ENCODE data around the gene SLC35C1.

SLC35C1 gene

DNA sequence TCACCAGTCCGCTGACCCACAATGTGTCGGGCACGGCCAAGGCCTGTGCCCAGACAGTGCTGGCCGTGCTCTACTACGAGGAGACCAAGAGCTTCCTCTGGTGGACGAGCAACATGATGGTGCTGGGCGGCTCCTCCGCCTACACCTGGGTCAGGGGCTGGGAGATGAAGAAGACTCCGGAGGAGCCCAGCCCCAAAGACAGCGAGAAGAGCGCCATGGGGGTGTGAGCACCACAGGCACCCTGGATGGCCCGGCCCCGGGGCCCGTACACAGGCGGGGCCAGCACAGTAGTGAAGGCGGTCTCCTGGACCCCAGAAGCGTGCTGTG is 6.1 kb downstream of the SLC35C1 start:
- H3K4me3 ChIP-seq, result no peak overlapping the region
- no peak for DNase-seq (ENCODE audit: low spot score)
- TF ChIP-seq, protein P1, sequence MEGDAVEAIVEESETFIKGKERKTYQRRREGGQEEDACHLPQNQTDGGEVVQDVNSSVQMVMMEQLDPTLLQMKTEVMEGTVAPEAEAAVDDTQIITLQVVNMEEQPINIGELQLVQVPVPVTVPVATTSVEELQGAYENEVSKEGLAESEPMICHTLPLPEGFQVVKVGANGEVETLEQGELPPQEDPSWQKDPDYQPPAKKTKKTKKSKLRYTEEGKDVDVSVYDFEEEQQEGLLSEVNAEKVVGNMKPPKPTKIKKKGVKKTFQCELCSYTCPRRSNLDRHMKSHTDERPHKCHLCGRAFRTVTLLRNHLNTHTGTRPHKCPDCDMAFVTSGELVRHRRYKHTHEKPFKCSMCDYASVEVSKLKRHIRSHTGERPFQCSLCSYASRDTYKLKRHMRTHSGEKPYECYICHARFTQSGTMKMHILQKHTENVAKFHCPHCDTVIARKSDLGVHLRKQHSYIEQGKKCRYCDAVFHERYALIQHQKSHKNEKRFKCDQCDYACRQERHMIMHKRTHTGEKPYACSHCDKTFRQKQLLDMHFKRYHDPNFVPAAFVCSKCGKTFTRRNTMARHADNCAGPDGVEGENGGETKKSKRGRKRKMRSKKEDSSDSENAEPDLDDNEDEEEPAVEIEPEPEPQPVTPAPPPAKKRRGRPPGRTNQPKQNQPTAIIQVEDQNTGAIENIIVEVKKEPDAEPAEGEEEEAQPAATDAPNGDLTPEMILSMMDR (IDR thresholded peaks at IDR 0.05), result no peak
- no peak overlapping the region for H3K27ac ChIP-seq

DNA sequence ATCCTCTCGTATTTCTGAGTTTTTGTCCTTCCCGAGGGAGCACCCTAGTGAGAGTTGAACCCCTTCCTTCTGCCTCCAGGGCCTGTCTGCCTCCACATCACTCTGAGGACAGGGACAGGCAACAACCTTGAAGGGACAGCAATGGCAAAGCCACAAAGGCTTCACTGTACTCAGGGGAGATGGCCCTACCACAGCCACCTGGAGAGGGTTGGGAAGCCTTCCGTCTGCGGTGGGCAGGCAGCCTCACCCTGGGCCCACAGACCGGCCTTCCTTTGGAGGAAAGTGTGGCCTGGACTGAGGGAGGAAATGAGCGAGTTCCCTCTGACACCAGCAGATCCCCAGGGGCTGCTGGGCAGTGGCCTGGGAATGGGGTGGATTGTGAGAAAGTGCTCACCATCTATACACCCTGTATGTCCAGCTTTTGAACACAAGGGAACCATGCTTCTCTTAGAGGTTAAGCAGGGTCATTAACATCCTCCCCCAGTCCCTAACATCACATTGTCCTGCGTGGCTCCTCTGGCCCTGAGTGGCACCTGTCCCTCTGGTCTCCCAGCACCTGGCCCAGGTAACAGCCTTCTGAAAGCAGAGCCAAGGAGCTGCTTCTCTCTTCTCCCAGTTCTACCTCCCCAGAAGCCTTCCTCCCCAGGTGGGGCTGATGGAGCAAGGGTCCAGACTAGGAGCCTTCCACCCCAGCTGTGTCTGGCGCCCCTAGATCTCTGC is 6.8 kb downstream of the SLC35C1 start:
- Histone ChIP-seq H3K4me3 (no peak overlapping the region), H3K27ac (no peak overlapping the region)
- DNase-seq (ENCODE audit: low spot score), result no peak
- TF ChIP-seq, protein P1 (IDR thresholded peaks at IDR 0.05), result no peak

DNA sequence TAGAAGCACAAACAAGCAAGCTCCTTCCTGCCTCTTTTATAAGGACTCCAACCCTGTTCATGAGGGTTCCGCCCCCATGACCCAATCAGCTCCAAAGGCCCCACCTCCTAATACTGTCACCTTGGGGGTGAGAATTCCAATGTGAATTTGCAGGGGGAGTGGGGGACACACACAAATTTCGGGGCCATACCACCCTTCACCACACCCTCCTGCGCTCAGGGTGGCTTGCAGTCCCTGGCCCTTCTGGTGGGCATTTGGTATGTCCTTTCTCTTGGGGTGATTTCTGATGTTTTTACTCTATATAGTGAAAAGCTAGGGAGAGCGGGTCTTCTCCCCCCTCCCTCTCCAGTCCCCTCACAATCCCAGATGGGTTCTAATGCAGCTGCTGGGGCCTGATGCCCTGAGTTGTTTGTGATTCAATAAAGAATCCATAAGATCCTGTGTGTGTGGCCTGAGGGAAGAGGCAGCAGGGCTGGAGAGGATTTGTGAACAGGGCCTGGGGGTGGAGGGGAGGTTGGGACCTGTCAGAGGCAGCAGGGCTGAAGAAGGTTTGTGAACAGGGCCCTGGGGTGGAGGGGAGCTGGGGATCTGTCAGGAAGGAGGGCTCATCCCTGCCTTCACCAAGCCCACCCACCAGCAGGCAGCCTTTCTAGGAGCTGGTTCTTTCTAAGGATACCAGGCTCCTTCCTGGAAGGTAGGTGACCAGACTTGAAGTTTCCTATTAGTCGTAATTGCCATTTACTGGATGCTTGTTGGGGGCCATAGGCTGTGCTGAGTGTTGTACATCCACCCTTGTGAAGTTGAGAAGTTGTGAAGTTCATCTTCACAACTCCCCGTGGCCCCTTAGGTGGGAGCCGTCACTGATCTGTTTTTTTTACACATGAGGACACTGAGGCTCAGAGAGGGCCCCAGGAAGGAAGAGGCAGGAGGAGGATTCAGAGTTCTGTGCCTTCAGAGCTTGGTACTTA is 7.9 kb downstream of the SLC35C1 start:
- no peak for DNase-seq (ENCODE audit: low spot score)
- TF ChIP-seq, protein P1 (IDR thresholded peaks at IDR 0.05), result no peak
- H3K27ac ChIP-seq, result no peak overlapping the region
- no peak overlapping the region for H3K4me3 ChIP-seq

DNA sequence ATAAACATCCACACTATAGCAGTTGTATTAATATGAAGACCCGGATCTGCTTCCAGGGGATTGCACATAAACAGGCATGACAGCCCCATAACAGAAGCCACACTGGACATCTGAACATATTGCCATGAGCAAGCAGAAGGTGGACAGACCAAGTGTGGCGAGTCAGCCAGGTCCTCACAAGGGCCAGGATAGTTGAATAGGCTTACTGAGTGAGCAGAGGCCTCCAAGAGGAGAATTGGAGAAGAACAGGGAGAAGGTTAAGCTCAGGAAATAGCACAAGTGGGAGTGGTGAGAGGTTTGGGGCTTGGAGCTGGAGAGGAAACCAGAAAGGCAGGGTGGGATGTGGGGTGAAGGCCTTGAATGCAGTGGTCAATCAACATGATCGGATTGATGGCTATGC is 10.8 kb downstream of the SLC35C1 start:
- no peak overlapping the region for H3K4me3 ChIP-seq
- TF ChIP-seq, protein P1 (IDR thresholded peaks at IDR 0.05), result no peak
- no peak overlapping the region for H3K27ac ChIP-seq
- DNase-seq (ENCODE audit: low spot score), result no peak

DNA sequence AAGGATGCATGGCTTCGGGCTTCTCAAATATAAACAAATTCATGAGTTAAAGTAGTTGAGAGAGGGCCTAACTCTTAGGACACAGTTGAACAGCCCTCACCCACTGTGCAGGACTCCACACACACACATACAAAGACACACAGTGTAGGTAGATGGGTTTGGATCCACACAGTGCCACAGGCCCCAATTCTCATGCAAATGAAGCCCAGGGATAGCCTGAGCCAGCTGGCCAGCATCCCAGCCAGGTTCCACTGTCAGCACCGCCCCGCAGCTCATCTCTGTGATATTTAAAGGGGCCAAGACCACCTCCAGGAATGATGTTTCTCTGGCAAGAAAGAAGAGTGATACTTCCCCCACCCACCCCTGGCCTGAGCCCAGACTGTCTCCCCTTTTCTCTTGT is 11.7 kb downstream of the SLC35C1 start:
- DNase-seq (ENCODE audit: low spot score), result no peak
- Histone ChIP-seq H3K27ac (no peak overlapping the region), H3K4me3 (no peak overlapping the region)
- TF ChIP-seq, protein P1 (IDR thresholded peaks at IDR 0.05), result no peak

DNA sequence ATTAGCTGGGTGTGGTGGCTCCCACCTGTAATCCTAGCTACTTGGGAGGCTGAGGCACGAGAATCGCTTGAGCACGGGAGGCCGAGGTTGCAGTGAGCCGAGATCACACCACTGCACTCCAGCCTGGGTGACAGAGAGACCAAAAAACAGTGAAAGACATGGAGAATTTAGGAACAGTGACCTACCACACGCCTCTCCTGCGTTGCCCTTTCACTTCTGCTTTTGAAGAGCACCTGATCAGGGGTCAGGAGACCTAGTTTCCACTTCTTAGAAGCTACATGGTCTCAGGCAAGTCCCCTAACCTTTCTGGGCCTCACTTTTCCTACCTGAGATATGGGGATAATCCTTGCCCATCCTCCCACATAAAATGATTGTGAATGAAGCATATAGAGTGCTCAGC is 12.2 kb downstream of the SLC35C1 start:
- Histone ChIP-seq H3K27ac (no peak overlapping the region), H3K4me3 (no peak overlapping the region)
- no peak for DNase-seq (ENCODE audit: low spot score)
- TF ChIP-seq, protein P1 (IDR thresholded peaks at IDR 0.05), result no peak

All from coronary artery (tissue), 2 donors.